HepG2 (cell line): ENCODE data around the gene ABHD2.

Source experiments
- CHD2 ChIP-seq: IDR thresholded peaks from 2 replicates; pipeline ENCODE4 v1.6.1; 2011; ENCODE audit warnings: low read depth, low read length, improper control_type of control experiment
- FIP1L1 ChIP-seq: fragments of 200-400 bp; formaldehyde crosslinking; IDR thresholded peaks from 2 replicates; pipeline ENCODE4 v1.6.1; 2018; ENCODE audit warnings: low read depth, mild to moderate bottlenecking, low read length, moderate library complexity, borderline replicate concordance; ENCODE audit not compliant: insufficient read depth
- JUND ChIP-seq: sonication (generic); formaldehyde crosslinking; IDR thresholded peaks from 2 replicates; pipeline ENCODE4 v1.8.0; 2022; ENCODE audit warnings: mild to moderate bottlenecking, missing genetic modification reagents
- KAT2B ChIP-seq: fragments of 150-350 bp; IDR thresholded peaks from 2 replicates; pipeline ENCODE4 v1.6.1; 2014; ENCODE audit warnings: low read depth, low read length, borderline replicate concordance
- POLR2A ChIP-seq, 2 experiments: IDR thresholded peaks; 2 replicates each; pipeline ENCODE4 v1.6.1; 2011; ENCODE audit warnings: low read depth in 2 of 2, low read length in 2 of 2, mild to moderate bottlenecking in 1 of 2, moderate library complexity in 1 of 2; ENCODE audit not compliant: insufficient read depth in 1 of 2
- POLR2AphosphoS5 ChIP-seq: IDR thresholded peaks from 2 replicates; pipeline ENCODE4 v1.6.1; 2012; ENCODE audit warnings: low read depth, low read length
- TAF1 ChIP-seq: sonication (generic); formaldehyde crosslinking; IDR thresholded peaks from 2 replicates; pipeline ENCODE4 v1.4.0; 2020; ENCODE audit warnings: missing genetic modification reagents
- YY1 ChIP-seq: IDR thresholded peaks from 2 replicates; pipeline ENCODE4 v1.6.1; 2011; ENCODE audit warnings: low read length, low read depth, moderate library complexity, mild to moderate bottlenecking; ENCODE audit not compliant: insufficient read depth, insufficient replicate concordance
- ZNF121 ChIP-seq: sonication (generic); formaldehyde crosslinking; IDR thresholded peaks from 2 replicates; pipeline ENCODE4 v1.5.0; 2020; ENCODE audit warnings: mild to moderate bottlenecking, missing genetic modification reagents
- ZNF768 ChIP-seq: sonication (generic); formaldehyde crosslinking; IDR thresholded peaks from 2 replicates; pipeline ENCODE4 v1.4.0; 2020; ENCODE audit warnings: missing genetic modification reagents
- TF ChIP-seq, protein P1 (sequence below): sonication (generic); formaldehyde crosslinking; IDR thresholded peaks from 2 replicates; pipeline ENCODE4 v1.8.1; 2023; ENCODE audit warnings: mild to moderate bottlenecking, missing genetic modification reagents, borderline replicate concordance
- TF ChIP-seq, protein P2 (sequence below): sonication (generic); formaldehyde crosslinking; conservative IDR thresholded peaks from 2 replicates; pipeline ENCODE4 v1.5.0; 2020; ENCODE audit warnings: missing genetic modification reagents
- TF ChIP-seq, protein P3 (sequence below): sonication (generic); formaldehyde crosslinking; IDR thresholded peaks from 2 replicates; pipeline ENCODE4 v1.5.0; 2020; ENCODE audit warnings: mild to moderate bottlenecking, missing genetic modification reagents, moderate library complexity
- TF ChIP-seq, protein P4 (sequence below): sonication (generic); formaldehyde crosslinking; IDR thresholded peaks from 2 replicates; pipeline ENCODE4 v1.4.0; 2020; ENCODE audit warnings: missing genetic modification reagents, borderline replicate concordance

DNA sequence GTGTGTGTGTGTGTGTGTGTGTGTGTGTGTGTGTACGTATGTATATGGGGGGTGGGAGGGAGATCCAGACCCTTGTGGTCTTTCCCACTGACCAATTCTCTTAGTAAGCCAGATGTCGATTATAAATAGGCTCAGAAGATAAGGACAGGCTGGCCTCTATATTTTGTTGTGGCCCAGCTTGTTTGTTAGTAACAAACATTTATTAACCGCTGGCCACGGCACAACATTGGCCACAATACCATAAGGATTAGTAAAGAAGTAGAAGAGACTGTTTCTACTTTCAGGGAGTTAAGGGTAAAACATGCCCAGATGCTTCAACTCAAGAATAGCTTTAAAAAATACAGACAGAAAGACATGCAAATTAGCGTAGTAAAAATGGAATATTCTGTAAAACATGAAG lies 58.1 kb downstream of the ABHD2 start:
- TF ChIP-seq, protein P1, sequence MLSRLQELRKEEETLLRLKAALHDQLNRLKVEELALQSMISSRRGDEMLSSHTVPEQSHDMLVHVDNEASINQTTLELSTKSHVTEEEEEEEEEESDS (CRISPR knock-in tag), result no peak
- no peak for TF ChIP-seq CHD2
- no peak for TF ChIP-seq JUND (CRISPR knock-in tag)
- no peak for TF ChIP-seq ZNF768 (CRISPR knock-in tag)
- TF ChIP-seq, protein P2, sequence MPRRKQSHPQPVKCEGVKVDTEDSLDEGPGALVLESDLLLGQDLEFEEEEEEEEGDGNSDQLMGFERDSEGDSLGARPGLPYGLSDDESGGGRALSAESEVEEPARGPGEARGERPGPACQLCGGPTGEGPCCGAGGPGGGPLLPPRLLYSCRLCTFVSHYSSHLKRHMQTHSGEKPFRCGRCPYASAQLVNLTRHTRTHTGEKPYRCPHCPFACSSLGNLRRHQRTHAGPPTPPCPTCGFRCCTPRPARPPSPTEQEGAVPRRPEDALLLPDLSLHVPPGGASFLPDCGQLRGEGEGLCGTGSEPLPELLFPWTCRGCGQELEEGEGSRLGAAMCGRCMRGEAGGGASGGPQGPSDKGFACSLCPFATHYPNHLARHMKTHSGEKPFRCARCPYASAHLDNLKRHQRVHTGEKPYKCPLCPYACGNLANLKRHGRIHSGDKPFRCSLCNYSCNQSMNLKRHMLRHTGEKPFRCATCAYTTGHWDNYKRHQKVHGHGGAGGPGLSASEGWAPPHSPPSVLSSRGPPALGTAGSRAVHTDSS, result no peak
- TF ChIP-seq, protein P3, sequence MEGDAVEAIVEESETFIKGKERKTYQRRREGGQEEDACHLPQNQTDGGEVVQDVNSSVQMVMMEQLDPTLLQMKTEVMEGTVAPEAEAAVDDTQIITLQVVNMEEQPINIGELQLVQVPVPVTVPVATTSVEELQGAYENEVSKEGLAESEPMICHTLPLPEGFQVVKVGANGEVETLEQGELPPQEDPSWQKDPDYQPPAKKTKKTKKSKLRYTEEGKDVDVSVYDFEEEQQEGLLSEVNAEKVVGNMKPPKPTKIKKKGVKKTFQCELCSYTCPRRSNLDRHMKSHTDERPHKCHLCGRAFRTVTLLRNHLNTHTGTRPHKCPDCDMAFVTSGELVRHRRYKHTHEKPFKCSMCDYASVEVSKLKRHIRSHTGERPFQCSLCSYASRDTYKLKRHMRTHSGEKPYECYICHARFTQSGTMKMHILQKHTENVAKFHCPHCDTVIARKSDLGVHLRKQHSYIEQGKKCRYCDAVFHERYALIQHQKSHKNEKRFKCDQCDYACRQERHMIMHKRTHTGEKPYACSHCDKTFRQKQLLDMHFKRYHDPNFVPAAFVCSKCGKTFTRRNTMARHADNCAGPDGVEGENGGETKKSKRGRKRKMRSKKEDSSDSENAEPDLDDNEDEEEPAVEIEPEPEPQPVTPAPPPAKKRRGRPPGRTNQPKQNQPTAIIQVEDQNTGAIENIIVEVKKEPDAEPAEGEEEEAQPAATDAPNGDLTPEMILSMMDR, result no peak
- no peak for TF ChIP-seq YY1
- TF ChIP-seq, protein P4, sequence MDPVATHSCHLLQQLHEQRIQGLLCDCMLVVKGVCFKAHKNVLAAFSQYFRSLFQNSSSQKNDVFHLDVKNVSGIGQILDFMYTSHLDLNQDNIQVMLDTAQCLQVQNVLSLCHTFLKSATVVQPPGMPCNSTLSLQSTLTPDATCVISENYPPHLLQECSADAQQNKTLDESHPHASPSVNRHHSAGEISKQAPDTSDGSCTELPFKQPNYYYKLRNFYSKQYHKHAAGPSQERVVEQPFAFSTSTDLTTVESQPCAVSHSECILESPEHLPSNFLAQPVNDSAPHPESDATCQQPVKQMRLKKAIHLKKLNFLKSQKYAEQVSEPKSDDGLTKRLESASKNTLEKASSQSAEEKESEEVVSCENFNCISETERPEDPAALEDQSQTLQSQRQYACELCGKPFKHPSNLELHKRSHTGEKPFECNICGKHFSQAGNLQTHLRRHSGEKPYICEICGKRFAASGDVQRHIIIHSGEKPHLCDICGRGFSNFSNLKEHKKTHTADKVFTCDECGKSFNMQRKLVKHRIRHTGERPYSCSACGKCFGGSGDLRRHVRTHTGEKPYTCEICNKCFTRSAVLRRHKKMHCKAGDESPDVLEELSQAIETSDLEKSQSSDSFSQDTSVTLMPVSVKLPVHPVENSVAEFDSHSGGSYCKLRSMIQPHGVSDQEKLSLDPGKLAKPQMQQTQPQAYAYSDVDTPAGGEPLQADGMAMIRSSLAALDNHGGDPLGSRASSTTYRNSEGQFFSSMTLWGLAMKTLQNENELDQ (CRISPR knock-in tag), result no peak
- no peak for TF ChIP-seq POLR2AphosphoS5
- TF ChIP-seq TAF1 (CRISPR knock-in tag), result no peak
- no peak for TF ChIP-seq ZNF121 (CRISPR knock-in tag)
- TF ChIP-seq POLR2A (IDR thresholded peaks at IDR 0.05; ENCODE audit: insufficient read depth in 1 of 2, low read depth in 2 of 2, low read length in 2 of 2), result no peak
- no peak for TF ChIP-seq KAT2B
- TF ChIP-seq FIP1L1, result no peak
